GM12878 (cell line): ENCODE results near the gene SERINC5.

Source experiments
- BCLAF1 ChIP-seq: fragments of 450-650 bp; IDR thresholded peaks from 2 replicates; pipeline ENCODE4 v1.6.1; 2017; ENCODE audit warnings: antibody characterized with exemption, mild to moderate bottlenecking, moderate library complexity
- RELB ChIP-seq: fragments of 450-650 bp; IDR thresholded peaks from 2 replicates; pipeline ENCODE4 v1.6.1; 2017; ENCODE audit warnings: low read depth, mild to moderate bottlenecking, moderate library complexity
- ZBTB11 ChIP-seq: fragments of 450-650 bp; formaldehyde crosslinking; IDR thresholded peaks from 2 replicates; pipeline ENCODE4 v1.5.0; 2022; ENCODE audit warnings: mild to moderate bottlenecking, missing genetic modification characterization

GRCh38 chr5:80116000-80116399 lies 139.8 kb downstream of the SERINC5 start:
- no peak for TF ChIP-seq BCLAF1
- no peak for TF ChIP-seq ZBTB11 (CRISPR knock-in tag)
- TF ChIP-seq RELB, result no peak
